Retinal pigment epithelial cell (primary cell): ENCODE results near the gene PITRM1.

ENCODE experiments used
- DNase-seq: peaks from one replicate; pipeline ENCODE4 v3.0.0-alpha.2; 2010; ENCODE audit warnings: low read depth
- H3K4me3 ChIP-seq: 2 replicates; pipeline ENCODE4 v1.5.1; 2011; ENCODE audit warnings: mild to moderate bottlenecking, low read length, control low read depth, moderate library complexity
- CTCF ChIP-seq: conservative IDR thresholded peaks from 2 replicates; pipeline ENCODE4 v1.5.1; 2011; ENCODE audit warnings: low read depth, low read length, control low read depth, inconsistent platforms

PITRM1 gene

GRCh38 chr10:3142146-3142875 is 30.3 kb downstream of the PITRM1 start:
- TF ChIP-seq CTCF: no peak
- DNase-seq: no peak

DNA sequence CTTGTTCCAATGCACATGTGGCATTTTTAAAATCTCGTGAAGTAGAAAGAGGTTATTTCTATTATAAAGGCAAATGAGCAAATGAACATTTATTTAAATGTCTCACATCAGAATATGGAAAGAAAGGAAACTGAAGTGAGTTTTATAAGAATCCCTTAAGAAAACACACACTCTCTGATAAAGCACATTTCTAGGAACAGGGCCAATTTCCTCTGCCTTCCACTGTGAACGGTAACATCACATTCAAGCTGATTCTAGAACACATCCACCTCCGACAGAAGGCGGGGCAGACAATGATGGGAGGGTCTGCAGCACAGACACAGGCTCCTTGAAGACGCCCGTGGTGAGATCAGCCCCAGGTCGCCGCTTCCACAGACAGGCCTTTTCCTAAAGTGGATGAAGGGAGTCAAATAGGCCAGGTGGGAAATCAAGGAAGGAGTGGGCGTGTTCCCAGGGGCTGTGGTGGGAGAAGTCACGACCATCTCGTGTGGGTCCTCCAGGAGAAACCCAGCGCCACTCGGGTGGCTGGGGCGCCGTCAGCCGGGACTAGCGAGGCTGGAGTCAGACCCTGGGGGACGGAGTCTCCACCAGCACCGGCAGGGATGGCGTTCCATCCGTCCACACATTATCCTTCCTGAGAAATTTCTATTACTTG is 31.1 kb downstream of the PITRM1 start:
- TF ChIP-seq CTCF: no peak
- DNase-seq: no peak
- no peak overlapping the region for H3K4me3 ChIP-seq

More at GRCh38 chr10:3142146-3142875, 30.3 kb downstream of the PITRM1 start:
- no peak overlapping the region for H3K4me3 ChIP-seq

GRCh38 chr10:3140280-3140679 is 32.3 kb downstream of the PITRM1 start:
- DNase-seq: no peak
- TF ChIP-seq CTCF: no peak
- H3K4me3 ChIP-seq: no peak overlapping the region

DNA sequence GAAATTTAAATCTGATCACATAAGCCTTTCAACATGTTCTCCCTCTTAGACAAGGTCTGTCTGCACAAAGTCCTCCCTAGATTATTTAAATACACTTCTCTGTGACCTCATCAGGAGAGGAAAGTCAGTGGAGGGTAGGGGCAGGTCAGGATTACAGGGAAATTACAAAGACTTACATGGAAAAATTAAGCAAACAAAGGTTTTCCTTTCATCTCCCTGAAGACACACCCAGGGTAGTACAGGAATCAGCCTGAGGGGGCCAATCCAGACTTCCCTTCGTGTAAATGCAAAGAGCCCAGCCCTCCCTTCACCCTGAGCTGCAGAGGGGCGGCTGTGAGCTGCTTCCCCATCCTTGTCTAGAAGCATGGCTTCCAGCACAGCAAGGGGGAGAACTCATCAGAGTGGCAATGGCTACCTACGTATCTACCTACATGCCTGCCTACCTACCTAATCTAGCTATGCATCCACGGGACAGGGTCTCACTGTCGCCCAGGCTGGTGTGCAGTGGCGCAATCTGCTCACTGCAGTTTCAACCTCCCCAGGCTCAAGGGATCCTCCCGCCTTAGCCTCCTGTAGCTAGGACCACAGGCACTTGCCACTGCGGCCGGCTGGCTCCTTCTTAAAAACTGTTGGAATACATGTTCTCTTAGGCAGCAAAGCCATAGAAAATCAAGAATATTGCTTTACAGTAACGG is 33.2 kb downstream of the PITRM1 start:
- H3K4me3 ChIP-seq: no peak overlapping the region
- DNase-seq: no peak
- TF ChIP-seq CTCF: no peak

GRCh38 chr10:3137958-3138726 is 34.4 kb downstream of the PITRM1 start:
- TF ChIP-seq CTCF: no peak
- no peak for DNase-seq

GRCh38 chr10:3136763-3137611 is 35.6 kb downstream of the PITRM1 start:
- no peak for TF ChIP-seq CTCF
- H3K4me3 ChIP-seq: no peak overlapping the region
- DNase-seq: no peak

More at GRCh38 chr10:3137958-3138726, 34.4 kb downstream of the PITRM1 start:
- H3K4me3 ChIP-seq: no peak overlapping the region
